Thoracic aorta (tissue), 2 donors: ENCODE measurements around the gene WFDC8. TPM values are rescaled to one million over a fixed set of nuclear protein-coding genes. Genes with fewer than 3 reads are reported as not detected.

ENCODE experiments used
- ATAC-seq: fragments of 150-250 bp; one replicate; pipeline ENCODE4 v1.8.0; 2017; ENCODE audit warnings: low read depth; ENCODE audit not compliant: insufficient number of reproducible peaks, low FRiP score
- DNase-seq: peaks from one replicate; pipeline ENCODE4 v3.0.0-alpha.2; 2020; ENCODE audit warnings: low spot score
- H3K27ac ChIP-seq, 2 donors: fragments of 200-600 bp; sonication (generic); 1 replicate in 1 of 2; 2 replicates in 1 of 2; pipeline ENCODE4 v1.5.1; 2016; ENCODE audit warnings: mild to moderate bottlenecking in 2 of 2, moderate library complexity in 2 of 2
- H3K27me3 ChIP-seq: fragments of 200-600 bp; sonication (generic); replicated peaks from 2 replicates; pipeline ENCODE4 v1.6.0; 2016; ENCODE audit warnings: mild to moderate bottlenecking; ENCODE audit not compliant: insufficient read depth
- H3K36me3 ChIP-seq: fragments of 200-600 bp; sonication (generic); one replicate; pipeline ENCODE4 v1.5.1; 2016
- H3K4me1 ChIP-seq, 2 donors: fragments of 200-600 bp; sonication (generic); 1 replicate in 1 of 2; 2 replicates in 1 of 2; pipeline versions ENCODE4 v1.5.1 to v1.6.0; 2016; ENCODE audit warnings: low read depth in 2 of 2, mild to moderate bottlenecking in 1 of 2; ENCODE audit not compliant: control insufficient read depth in 1 of 2
- H3K4me3 ChIP-seq: fragments of 200-600 bp; sonication (generic); 2 replicates; pipeline ENCODE4 v1.5.1; 2016; ENCODE audit warnings: mild to moderate bottlenecking
- H3K9me3 ChIP-seq: fragments of 200-600 bp; sonication (generic); 2 replicates; pipeline ENCODE4 v1.5.1; 2016
- total RNA-seq, 2 donors: library from RNA; depleted of rRNA; stranded (reverse); fragments of >200 nt; gene quantifications; one replicate each; pipeline versions ENCODE4 v1.1.0 to v1.2.3, GENCODE V29; 2016
- TF ChIP-seq, protein P1 (sequence below): fragments of 200-600 bp; sonication (generic); IDR thresholded peaks from one replicate; pipeline ENCODE4 v1.5.1; 2019; ENCODE audit warnings: antibody characterized with exemption

The WFDC8 gene
- total RNA-seq, 2 donors from 2014 or later, result not detected

DNA sequence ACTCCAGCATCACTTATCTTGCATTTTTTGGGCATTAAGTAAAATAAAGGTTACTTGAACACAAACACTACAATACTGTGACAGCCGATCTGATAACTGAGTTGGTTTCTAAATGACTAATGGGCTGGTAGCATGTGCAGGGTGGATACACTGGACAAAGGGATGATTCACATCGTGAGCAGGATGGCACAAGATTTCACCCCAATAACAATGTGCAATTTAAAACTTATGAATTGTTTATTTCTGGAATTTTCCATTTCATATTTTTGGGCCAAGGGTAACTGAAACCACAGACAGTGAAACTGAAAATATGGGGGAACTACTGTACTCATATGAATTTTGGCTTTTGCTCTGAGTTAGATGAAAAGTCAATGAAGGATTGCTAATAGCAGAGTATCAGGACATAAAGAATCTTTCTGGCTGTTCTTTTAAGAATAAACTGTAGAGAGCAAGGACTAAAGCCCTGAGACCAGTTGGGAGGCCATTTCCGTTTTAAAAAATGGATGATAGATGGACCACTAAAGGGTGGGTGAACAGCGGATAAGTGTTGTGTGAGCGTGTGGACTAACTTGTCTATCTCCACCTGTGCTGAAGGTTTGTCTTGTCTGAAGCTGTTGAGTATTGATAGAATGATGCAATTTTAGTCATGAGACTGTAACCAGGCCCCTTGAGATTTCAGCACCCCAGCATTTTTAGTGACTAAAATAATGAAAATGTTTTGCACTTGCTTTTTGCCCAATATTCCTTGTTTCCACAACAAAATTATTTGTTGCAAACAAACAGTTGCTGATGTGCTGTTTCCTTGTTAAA lies 71.9 kb downstream of the WFDC8 start:
- no peak overlapping the region for H3K27ac ChIP-seq
- H3K27me3 ChIP-seq, result no peaks in the 10 kb centered on the region
- TF ChIP-seq, protein P1, sequence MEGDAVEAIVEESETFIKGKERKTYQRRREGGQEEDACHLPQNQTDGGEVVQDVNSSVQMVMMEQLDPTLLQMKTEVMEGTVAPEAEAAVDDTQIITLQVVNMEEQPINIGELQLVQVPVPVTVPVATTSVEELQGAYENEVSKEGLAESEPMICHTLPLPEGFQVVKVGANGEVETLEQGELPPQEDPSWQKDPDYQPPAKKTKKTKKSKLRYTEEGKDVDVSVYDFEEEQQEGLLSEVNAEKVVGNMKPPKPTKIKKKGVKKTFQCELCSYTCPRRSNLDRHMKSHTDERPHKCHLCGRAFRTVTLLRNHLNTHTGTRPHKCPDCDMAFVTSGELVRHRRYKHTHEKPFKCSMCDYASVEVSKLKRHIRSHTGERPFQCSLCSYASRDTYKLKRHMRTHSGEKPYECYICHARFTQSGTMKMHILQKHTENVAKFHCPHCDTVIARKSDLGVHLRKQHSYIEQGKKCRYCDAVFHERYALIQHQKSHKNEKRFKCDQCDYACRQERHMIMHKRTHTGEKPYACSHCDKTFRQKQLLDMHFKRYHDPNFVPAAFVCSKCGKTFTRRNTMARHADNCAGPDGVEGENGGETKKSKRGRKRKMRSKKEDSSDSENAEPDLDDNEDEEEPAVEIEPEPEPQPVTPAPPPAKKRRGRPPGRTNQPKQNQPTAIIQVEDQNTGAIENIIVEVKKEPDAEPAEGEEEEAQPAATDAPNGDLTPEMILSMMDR, result no peak
- H3K4me3 ChIP-seq, result no peak overlapping the region
- ATAC-seq, result no peak
- no peaks in the 10 kb centered on the region for H3K4me1 ChIP-seq
- no peaks in the 10 kb centered on the region for H3K36me3 ChIP-seq
- DNase-seq, result no peak
- H3K9me3 ChIP-seq, result no peaks in the 10 kb centered on the region

DNA sequence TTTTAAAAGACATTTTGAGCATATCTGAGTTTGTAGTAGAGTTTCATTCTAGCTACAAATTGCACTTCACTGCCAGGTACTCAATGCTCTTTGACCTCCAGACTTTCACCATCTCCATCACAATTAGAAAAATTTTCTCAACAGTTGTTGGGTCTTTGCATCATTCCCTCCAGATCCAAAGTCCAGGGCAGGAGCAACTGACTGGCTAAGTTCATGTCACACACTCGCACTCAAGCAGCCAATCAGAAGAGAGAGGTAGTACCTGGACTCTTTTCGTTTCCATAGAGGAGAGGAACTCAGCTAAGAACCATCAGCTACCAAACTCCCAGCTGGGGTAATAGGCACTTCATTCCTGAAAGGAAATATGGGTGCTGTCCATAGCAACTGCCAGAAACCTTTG lies 72.7 kb downstream of the WFDC8 start:
- Histone ChIP-seq H3K4me1 (no peaks in the 10 kb centered on the region), H3K27me3 (no peaks in the 10 kb centered on the region), H3K36me3 (no peaks in the 10 kb centered on the region), H3K9me3 (no peaks in the 10 kb centered on the region), H3K27ac (no peak overlapping the region), H3K4me3 (no peak overlapping the region)
- DNase-seq (no peak), ATAC-seq (no peak)
- TF ChIP-seq, protein P1, result no peak

DNA sequence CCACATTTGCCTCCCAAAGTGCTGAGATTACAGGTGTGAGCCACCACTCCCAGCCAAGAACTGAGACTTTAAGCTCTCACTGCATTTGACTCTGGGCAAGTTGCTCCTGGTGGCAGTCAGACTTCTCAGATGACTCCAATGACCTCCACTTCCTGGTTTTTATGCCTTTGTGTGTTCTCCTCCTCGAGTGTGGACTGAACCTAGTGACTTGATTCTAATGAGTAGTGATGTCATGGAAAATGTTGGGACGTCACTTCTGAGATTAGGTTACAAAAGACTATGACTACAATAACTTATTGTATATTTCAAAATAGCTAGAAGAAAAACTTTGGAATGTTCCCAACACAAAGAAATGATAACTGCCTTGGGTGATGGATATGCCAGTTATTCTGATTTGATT lies 75.7 kb downstream of the WFDC8 start:
- TF ChIP-seq, protein P1, result no peak
- DNase-seq, result no peak
- Histone ChIP-seq H3K27me3 (no peaks in the 10 kb centered on the region), H3K36me3 (no peaks in the 10 kb centered on the region), H3K27ac (no peak overlapping the region), H3K4me1 (no peaks in the 10 kb centered on the region), H3K4me3 (no peak overlapping the region), H3K9me3 (no peaks in the 10 kb centered on the region)
- no peak for ATAC-seq

DNA sequence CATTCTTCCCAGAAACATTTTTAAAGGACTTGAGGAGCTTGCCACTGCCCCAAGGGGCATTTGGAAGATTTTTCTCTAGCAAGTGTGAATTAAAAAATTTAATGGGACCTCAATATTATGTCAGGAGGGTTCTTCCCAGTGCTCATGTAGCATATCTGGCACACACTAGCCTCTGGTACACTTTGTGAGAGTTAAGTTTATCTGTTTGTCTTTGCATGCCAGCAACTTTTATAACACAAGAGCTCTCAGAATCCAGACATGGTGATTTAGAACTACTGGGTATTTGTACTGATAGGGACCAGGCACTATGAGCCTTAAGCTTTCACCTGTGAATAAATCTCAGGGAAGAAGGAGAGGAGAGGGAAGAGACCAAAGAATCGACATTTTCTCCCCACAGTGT lies 76.5 kb downstream of the WFDC8 start:
- no peak for DNase-seq
- ATAC-seq, result no peak
- Histone ChIP-seq H3K9me3 (no peaks in the 10 kb centered on the region), H3K27me3 (no peaks in the 10 kb centered on the region), H3K4me3 (no peak overlapping the region), H3K36me3 (no peaks in the 10 kb centered on the region), H3K27ac (no peak overlapping the region), H3K4me1 (no peaks in the 10 kb centered on the region)
- TF ChIP-seq, protein P1, result no peak

Other genes starting within 250 kb of the WFDC8 start
- 100 to 1,000 TPM in 1 of 2 donors, 10 to 100 TPM in 1; 93.5 to 108 TPM for gene SDC4, start 230.9 kb downstream of the WFDC8 start, total RNA-seq
- 10 to 100 TPM; 24.6 to 40.8 TPM for gene SYS1, start 216.1 kb downstream of the WFDC8 start, total RNA-seq
- not detected for gene TP53TG5, start 201.0 kb downstream of the WFDC8 start, total RNA-seq
- gene DBNDD2, start 171.0 kb downstream of the WFDC8 start, total RNA-seq, result 100 to 1,000 TPM in 1 of 2 donors, 10 to 100 TPM in 1; 97.6 to 120 TPM
- gene PIGT, start 163.1 kb downstream of the WFDC8 start, total RNA-seq, result 100 to 1,000 TPM; 117 to 169 TPM
- gene WFDC2, start 109.5 kb downstream of the WFDC8 start, total RNA-seq, result not detected
- gene SPINT3, start 63.7 kb downstream of the WFDC8 start, total RNA-seq, result not detected
- gene WFDC6, start 39.8 kb downstream of the WFDC8 start, total RNA-seq, result not detected
- not detected for gene EPPIN, start 31.9 kb downstream of the WFDC8 start, total RNA-seq
- gene WFDC10A, start 50.5 kb upstream of the WFDC8 start, total RNA-seq, result not detected
- gene WFDC9, start 52.0 kb upstream of the WFDC8 start, total RNA-seq, result not detected
- not detected for gene WFDC11, start 91.0 kb upstream of the WFDC8 start, total RNA-seq
- gene WFDC13, start 122.8 kb upstream of the WFDC8 start, total RNA-seq, result not detected
- gene WFDC10B, start 125.7 kb upstream of the WFDC8 start, total RNA-seq, result not detected
- not detected for gene SPINT4, start 143.1 kb upstream of the WFDC8 start, total RNA-seq
- not detected for gene WFDC3, start 212.6 kb upstream of the WFDC8 start, total RNA-seq
- gene DNTTIP1, start 212.7 kb upstream of the WFDC8 start, total RNA-seq, result 10 to 100 TPM; 15.3 to 31.4 TPM
- gene UBE2C, start 233.4 kb upstream of the WFDC8 start, total RNA-seq, result not detected
- not detected for gene TNNC2, start 248.0 kb upstream of the WFDC8 start, total RNA-seq